GM10266 (cell line): ENCODE data around the gene AUTS2.

Source experiments
- DNase-seq: peaks from one replicate; pipeline ENCODE4 v3.0.0; 2012; ENCODE audit errors: extremely low spot score
- TF ChIP-seq, protein P1 (sequence below): IDR thresholded peaks from 2 replicates; pipeline ENCODE4 v1.5.1; 2012; ENCODE audit warnings: mild to moderate bottlenecking, low read depth; ENCODE audit not compliant: control insufficient read depth, insufficient read depth; ENCODE audit errors: missing control alignments

The AUTS2 gene

DNA sequence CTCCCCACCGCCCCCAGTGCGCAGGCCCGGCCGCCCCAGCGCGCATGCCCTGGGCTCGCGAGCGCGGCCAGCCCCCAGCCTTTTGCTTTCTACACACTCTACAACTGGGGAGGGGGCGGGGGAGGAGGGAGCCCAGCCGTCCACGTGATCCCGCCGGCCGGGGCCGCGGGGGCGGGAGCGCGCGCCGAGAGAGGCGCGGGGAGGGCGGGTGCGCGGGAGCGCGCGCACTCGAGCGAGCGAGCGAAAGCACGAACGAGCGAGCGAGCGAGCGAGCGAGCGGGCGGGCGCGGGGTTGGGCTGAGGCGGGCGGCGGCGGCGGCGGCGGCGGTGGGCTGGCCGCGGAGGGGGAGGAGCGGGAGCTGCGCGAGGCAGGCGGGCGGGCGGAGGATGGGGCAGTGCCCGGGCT lies at the start of gene AUTS2:
AUTS2 (plus strand) TSS at position 395 of the 406 bp plus-strand sequence. CDS start 1,179 bp downstream, outside the sequence.
- TF ChIP-seq, protein P1, sequence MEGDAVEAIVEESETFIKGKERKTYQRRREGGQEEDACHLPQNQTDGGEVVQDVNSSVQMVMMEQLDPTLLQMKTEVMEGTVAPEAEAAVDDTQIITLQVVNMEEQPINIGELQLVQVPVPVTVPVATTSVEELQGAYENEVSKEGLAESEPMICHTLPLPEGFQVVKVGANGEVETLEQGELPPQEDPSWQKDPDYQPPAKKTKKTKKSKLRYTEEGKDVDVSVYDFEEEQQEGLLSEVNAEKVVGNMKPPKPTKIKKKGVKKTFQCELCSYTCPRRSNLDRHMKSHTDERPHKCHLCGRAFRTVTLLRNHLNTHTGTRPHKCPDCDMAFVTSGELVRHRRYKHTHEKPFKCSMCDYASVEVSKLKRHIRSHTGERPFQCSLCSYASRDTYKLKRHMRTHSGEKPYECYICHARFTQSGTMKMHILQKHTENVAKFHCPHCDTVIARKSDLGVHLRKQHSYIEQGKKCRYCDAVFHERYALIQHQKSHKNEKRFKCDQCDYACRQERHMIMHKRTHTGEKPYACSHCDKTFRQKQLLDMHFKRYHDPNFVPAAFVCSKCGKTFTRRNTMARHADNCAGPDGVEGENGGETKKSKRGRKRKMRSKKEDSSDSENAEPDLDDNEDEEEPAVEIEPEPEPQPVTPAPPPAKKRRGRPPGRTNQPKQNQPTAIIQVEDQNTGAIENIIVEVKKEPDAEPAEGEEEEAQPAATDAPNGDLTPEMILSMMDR: no peak
- peak; percentile 97 for DNase-seq

DNA sequence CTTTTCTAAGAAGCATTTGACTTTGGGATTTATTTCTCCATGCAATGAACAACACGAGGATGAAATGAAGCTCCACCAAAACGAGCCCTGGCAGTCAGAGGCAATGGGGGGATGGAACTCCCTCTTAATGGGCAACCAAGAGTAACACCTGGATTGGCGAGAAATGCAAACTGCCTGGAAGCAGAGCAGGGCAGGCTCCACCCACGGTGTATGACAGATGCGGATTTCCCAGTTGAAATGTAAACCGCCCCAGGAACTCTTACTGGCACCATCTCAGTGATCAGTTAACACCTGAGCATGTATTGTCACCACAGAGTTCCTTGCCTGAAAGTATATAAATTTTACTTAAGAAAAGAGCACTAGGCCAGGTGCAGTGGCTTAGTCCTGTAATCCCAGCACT lies 47.3 kb upstream of the AUTS2 start:
- no peak for DNase-seq
- TF ChIP-seq, protein P1: no peak

- TF ChIP-seq, protein P1: no peak
- DNase-seq: no peak
Measured at GRCh38 chr7:69553190-69553589, 45.1 kb upstream of the AUTS2 start.

DNA sequence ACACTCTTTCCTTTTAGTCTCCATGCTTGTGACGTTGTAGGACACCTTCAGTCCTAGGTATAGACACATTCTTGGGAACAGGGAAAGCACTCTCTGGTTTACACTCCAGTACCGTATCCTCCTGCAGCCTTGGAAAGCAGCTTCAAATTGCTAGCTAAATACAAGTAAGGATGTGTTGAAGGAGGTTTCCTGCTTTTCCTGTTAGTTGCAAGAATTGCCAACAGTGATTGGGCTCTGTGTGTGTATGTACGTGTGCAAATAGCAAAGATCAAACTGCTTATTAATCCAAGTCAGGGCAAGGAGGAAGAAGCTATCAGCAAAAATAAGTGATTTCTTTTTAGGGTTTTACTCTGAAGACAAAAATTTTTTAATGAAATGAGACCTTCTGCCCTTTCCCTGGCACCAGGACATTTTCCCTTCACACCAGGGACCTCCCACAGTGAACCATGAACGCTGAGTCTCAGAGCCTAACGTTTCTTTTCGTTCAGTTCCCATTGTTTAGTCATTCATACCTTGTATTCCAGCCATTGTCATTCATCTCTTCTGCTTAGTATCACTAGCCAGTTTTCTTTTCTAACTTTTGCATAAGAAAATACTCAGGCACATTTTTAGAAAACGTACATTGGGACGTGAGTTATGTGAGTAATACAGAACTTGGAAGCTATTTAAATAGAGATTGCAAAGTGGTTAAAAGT lies 36.9 kb upstream of the AUTS2 start:
- DNase-seq: no peak
- TF ChIP-seq, protein P1: no peak

GRCh38 chr7:69564454-69565417 lies 33.5 kb upstream of the AUTS2 start:
- no peak for DNase-seq
- TF ChIP-seq, protein P1: no peak

- TF ChIP-seq, protein P1: no peak
- no peak for DNase-seq
Measured at GRCh38 chr7:69567800-69568199, 30.5 kb upstream of the AUTS2 start.
